ENCODE results near the gene POR.

Gene POR

DNA sequence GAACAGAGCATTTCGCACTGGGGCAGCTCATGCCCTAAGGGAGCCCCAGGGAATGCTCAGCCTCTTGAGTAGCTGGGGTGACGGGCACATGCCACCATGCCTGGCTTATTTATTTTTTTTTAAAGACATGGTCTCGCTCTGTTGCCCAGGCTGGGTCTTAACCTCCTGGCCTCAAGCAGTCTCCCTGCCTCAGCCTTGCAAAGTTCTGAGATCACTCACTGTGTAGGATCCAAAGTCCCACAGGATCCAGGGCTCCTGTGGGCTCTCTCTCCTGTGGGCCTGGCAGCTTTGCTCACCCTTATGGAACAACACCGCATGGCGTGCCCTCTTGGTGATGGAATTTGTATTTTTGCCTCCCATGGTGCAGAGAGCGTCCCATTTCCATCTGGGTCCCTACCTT, 45.4 kb downstream of the POR start:
- no peak overlapping the region for H2BK12ac ChIP-seq (ENCODE audit: low read length)
- no peak overlapping the region for H4K8ac ChIP-seq (ENCODE audit: low read depth, low read length)
- no peak overlapping the region for H3K9ac ChIP-seq (ENCODE audit: low read depth, low read length, poor library complexity)
- peak overlapping the region; percentile 30 for H2BK15ac ChIP-seq (ENCODE audit: low read length)
- no peak overlapping the region for H3K23ac ChIP-seq (ENCODE audit: low read depth, low read length, poor library complexity)
- no peaks in the 10 kb centered on the region for H3K27me3 ChIP-seq (ENCODE audit: control insufficient read depth in 3 of 3, insufficient read depth in 3 of 3, low read depth in 1 of 3, low read length in 3 of 3)
- H3K4me2 ChIP-seq (ENCODE audit: insufficient read depth, low read length, poor library complexity, severe bottlenecking): no peak overlapping the region
- H3K14ac ChIP-seq (ENCODE audit: low read length): no peak overlapping the region
- no peak overlapping the region for H3K4me3 ChIP-seq (ENCODE audit: low read length in 2 of 2)
- H4K91ac ChIP-seq (ENCODE audit: low read depth, low read length, poor library complexity): no peak overlapping the region
- no peak overlapping the region for H2AFZ ChIP-seq (ENCODE audit: low read length)
- no peaks in the 10 kb centered on the region for H3K9me3 ChIP-seq (replicated peaks in 1 of 2; ENCODE audit: control insufficient read depth in 2 of 2, insufficient read depth in 1 of 2, low read depth in 1 of 2, low read length in 2 of 2)
- no peak overlapping the region for H2AK5ac ChIP-seq (ENCODE audit: low read depth, low read length)
- no peak for DNase-seq (ENCODE audit: low spot score)
- no peak overlapping the region for H2BK120ac ChIP-seq (ENCODE audit: low read depth, low read length)
- no peak overlapping the region for H2BK5ac ChIP-seq (ENCODE audit: low read length)
- H3K27ac ChIP-seq (replicated peaks; ENCODE audit: low read length): no peak overlapping the region
- no CpG with 5 or more reads among the region's 6 CpGs for WGBS, 2 donors (ENCODE audit: extremely low coverage in 2 of 2, insufficient read length in 2 of 2, insufficient replicate concordance in 1 of 2)
- H3K4me1 ChIP-seq (ENCODE audit: control insufficient read depth in 2 of 2, insufficient read depth in 1 of 2, low read depth in 1 of 2, low read length in 2 of 2): peaks cover 22 to 24% of the 10 kb centered on the region in 2 donors
- H3K4ac ChIP-seq (ENCODE audit: low read length): no peak overlapping the region
- H3K79me1 ChIP-seq (ENCODE audit: low read depth, low read length): no peaks in the 10 kb centered on the region
- peaks cover 9 to 45% of the 10 kb centered on the region in 2 donors for H3K36me3 ChIP-seq (replicated peaks in 1 of 2; ENCODE audit: control insufficient read depth in 2 of 2, insufficient read depth in 2 of 2, low read length in 2 of 2)
- no peak overlapping the region for H3K18ac ChIP-seq (ENCODE audit: low read length)

DNA sequence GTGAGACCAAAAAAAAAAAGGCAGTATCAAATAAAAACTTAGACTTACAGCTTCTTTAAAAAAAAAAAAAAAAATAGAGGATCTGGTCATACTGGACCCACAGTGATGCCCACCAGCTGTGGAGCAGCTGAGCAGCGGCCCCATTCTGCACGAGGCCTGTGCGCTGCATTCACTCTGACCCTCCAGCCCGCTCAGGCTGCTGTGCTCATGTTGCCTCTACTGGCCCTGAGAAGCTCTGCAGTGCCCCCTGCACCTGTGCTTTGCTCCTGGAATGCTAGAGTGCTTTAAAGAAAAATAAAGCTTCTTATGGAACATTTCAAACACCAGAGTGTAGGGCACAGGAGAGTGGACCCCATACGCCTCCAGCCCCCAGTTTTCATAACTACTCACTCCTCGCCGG, 46.3 kb downstream of the POR start:
- Histone ChIP-seq H4K91ac (ENCODE audit: low read depth, low read length, poor library complexity) (no peak overlapping the region), H3K27me3 (ENCODE audit: control insufficient read depth in 3 of 3, insufficient read depth in 3 of 3, low read depth in 1 of 3, low read length in 3 of 3) (no peaks in the 10 kb centered on the region), H2AFZ (ENCODE audit: low read length) (no peak overlapping the region), H3K4me2 (ENCODE audit: insufficient read depth, low read length, poor library complexity, severe bottlenecking) (no peak overlapping the region), H2BK15ac (ENCODE audit: low read length) (no peak overlapping the region), H2AK5ac (ENCODE audit: low read depth, low read length) (no peak overlapping the region), H3K79me1 (ENCODE audit: low read depth, low read length) (no peaks in the 10 kb centered on the region), H3K14ac (ENCODE audit: low read length) (no peak overlapping the region), H3K36me3 (replicated peaks in 1 of 2; ENCODE audit: control insufficient read depth in 2 of 2, insufficient read depth in 2 of 2, low read length in 2 of 2) (peaks cover 5 to 37% of the 10 kb centered on the region in 2 donors), H2BK12ac (ENCODE audit: low read length) (no peak overlapping the region), H3K9me3 (replicated peaks in 1 of 2; ENCODE audit: control insufficient read depth in 2 of 2, insufficient read depth in 1 of 2, low read depth in 1 of 2, low read length in 2 of 2) (no peaks in the 10 kb centered on the region), H3K4me1 (ENCODE audit: control insufficient read depth in 2 of 2, insufficient read depth in 1 of 2, low read depth in 1 of 2, low read length in 2 of 2) (peaks cover 30 to 32% of the 10 kb centered on the region in 2 donors), H3K27ac (replicated peaks; ENCODE audit: low read length) (no peak overlapping the region), H3K9ac (ENCODE audit: low read depth, low read length, poor library complexity) (no peak overlapping the region), H3K4ac (ENCODE audit: low read length) (no peak overlapping the region), H4K8ac (ENCODE audit: low read depth, low read length) (no peak overlapping the region), H3K4me3 (ENCODE audit: low read length in 2 of 2) (no peak overlapping the region), H2BK5ac (ENCODE audit: low read length) (no peak overlapping the region), H3K23ac (ENCODE audit: low read depth, low read length, poor library complexity) (no peak overlapping the region), H2BK120ac (ENCODE audit: low read depth, low read length) (no peak overlapping the region), H3K18ac (ENCODE audit: low read length) (no peak overlapping the region)
- WGBS, 2 donors (ENCODE audit: extremely low coverage in 2 of 2, insufficient read length in 2 of 2, insufficient replicate concordance in 1 of 2): no CpG with 5 or more reads among the region's 7 CpGs
- DNase-seq (ENCODE audit: low spot score): no peak

GRCh38 chr7:75962607-75963380, 47.8 kb downstream of the POR start:
- Histone ChIP-seq H3K14ac (ENCODE audit: low read length) (no peak overlapping the region), H4K91ac (ENCODE audit: low read depth, low read length, poor library complexity) (peak overlapping the region; percentile 67), H2BK12ac (ENCODE audit: low read length) (no peak overlapping the region), H3K36me3 (replicated peaks in 1 of 2; ENCODE audit: control insufficient read depth in 2 of 2, insufficient read depth in 2 of 2, low read length in 2 of 2) (peaks cover under 1 to 24% of the 10 kb centered on the region in 2 donors), H3K27ac (replicated peaks; ENCODE audit: low read length) (peak overlapping the region; percentile 83), H3K9ac (ENCODE audit: low read depth, low read length, poor library complexity) (peak overlapping the region; percentile 7), H3K4me2 (ENCODE audit: insufficient read depth, low read length, poor library complexity, severe bottlenecking) (peak overlapping the region; percentile 19), H3K23ac (ENCODE audit: low read depth, low read length, poor library complexity) (no peak overlapping the region), H2BK5ac (ENCODE audit: low read length) (no peak overlapping the region), H3K4ac (ENCODE audit: low read length) (no peak overlapping the region), H3K9me3 (replicated peaks in 1 of 2; ENCODE audit: control insufficient read depth in 2 of 2, insufficient read depth in 1 of 2, low read depth in 1 of 2, low read length in 2 of 2) (no peaks in the 10 kb centered on the region), H3K4me3 (ENCODE audit: low read length in 2 of 2) (no peak overlapping the region), H3K27me3 (ENCODE audit: control insufficient read depth in 3 of 3, insufficient read depth in 3 of 3, low read depth in 1 of 3, low read length in 3 of 3) (no peaks in the 10 kb centered on the region), H3K18ac (ENCODE audit: low read length) (peak overlapping the region; percentile 66), H3K79me1 (ENCODE audit: low read depth, low read length) (peaks cover 2% of the 10 kb centered on the region), H3K4me1 (ENCODE audit: control insufficient read depth in 2 of 2, insufficient read depth in 1 of 2, low read depth in 1 of 2, low read length in 2 of 2) (peaks cover 33 to 46% of the 10 kb centered on the region in 2 donors), H2BK120ac (ENCODE audit: low read depth, low read length) (no peak overlapping the region), H2BK15ac (ENCODE audit: low read length) (peak overlapping the region; percentile 13), H2AK5ac (ENCODE audit: low read depth, low read length) (peak overlapping the region; percentile 49), H2AFZ (ENCODE audit: low read length) (no peak overlapping the region), H4K8ac (ENCODE audit: low read depth, low read length) (no peak overlapping the region)
- WGBS, 2 donors (ENCODE audit: extremely low coverage in 2 of 2, insufficient read length in 2 of 2, insufficient replicate concordance in 1 of 2): no CpG with 5 or more reads among the region's 18 CpGs
- DNase-seq (ENCODE audit: low spot score): peak; percentile 62

DNA sequence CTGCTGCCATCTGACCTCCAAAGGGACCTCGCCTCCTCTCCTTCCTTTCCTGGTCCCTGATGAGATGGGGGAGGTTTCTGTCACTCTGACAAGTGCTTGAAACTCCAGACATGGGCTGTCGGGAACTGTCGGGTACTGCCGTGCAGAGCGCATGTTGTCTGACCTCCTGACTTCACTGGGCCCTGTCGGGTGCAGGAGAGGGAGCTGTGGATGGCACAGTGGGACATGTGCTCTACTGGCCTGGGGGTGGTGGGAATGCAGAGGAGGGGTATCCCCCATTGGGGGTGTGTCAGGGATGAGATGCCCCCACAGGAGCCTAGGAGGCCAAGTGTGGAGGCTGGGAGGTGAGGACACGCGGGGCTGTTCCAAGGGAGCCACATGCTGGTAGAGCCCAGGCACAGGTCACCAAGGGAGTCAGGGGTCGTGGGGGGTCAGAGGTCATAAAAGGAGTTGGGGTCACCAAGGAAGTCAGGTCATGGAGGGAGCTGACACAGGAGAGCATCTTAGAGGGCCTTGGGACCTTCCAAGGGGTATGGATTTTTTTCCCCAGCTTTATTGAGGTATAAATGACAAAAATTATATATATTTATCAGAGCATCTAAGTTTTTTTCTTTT, 48.5 kb downstream of the POR start:
- H4K91ac ChIP-seq (ENCODE audit: low read depth, low read length, poor library complexity): peak overlapping the region; percentile 67
- H3K4ac ChIP-seq (ENCODE audit: low read length): peak overlapping the region; percentile 81
- peak overlapping the region in 1 of 2 donors; percentile 5 for H3K4me3 ChIP-seq (ENCODE audit: low read length in 2 of 2)
- peak overlapping the region; percentile 12 for H3K14ac ChIP-seq (ENCODE audit: low read length)
- H3K18ac ChIP-seq (ENCODE audit: low read length): peak overlapping the region; percentile 66
- H2BK15ac ChIP-seq (ENCODE audit: low read length): peak overlapping the region; percentile 13
- H2BK120ac ChIP-seq (ENCODE audit: low read depth, low read length): no peak overlapping the region
- peak overlapping the region; percentile 49 for H2AK5ac ChIP-seq (ENCODE audit: low read depth, low read length)
- H3K36me3 ChIP-seq (replicated peaks in 1 of 2; ENCODE audit: control insufficient read depth in 2 of 2, insufficient read depth in 2 of 2, low read length in 2 of 2): peaks cover under 1 to 24% of the 10 kb centered on the region in 2 donors
- H3K79me1 ChIP-seq (ENCODE audit: low read depth, low read length): peaks cover 3% of the 10 kb centered on the region
- no peak overlapping the region for H4K8ac ChIP-seq (ENCODE audit: low read depth, low read length)
- peak overlapping the region; percentile 19 for H3K4me2 ChIP-seq (ENCODE audit: insufficient read depth, low read length, poor library complexity, severe bottlenecking)
- no peaks in the 10 kb centered on the region for H3K27me3 ChIP-seq (ENCODE audit: control insufficient read depth in 3 of 3, insufficient read depth in 3 of 3, low read depth in 1 of 3, low read length in 3 of 3)
- H2BK12ac ChIP-seq (ENCODE audit: low read length): peak overlapping the region; percentile 86
- H3K4me1 ChIP-seq (ENCODE audit: control insufficient read depth in 2 of 2, insufficient read depth in 1 of 2, low read depth in 1 of 2, low read length in 2 of 2): peaks cover 37 to 53% of the 10 kb centered on the region in 2 donors
- DNase-seq (ENCODE audit: low spot score): no peak
- H3K23ac ChIP-seq (ENCODE audit: low read depth, low read length, poor library complexity): no peak overlapping the region
- peak overlapping the region; percentile 83 for H3K27ac ChIP-seq (replicated peaks; ENCODE audit: low read length)
- H2AFZ ChIP-seq (ENCODE audit: low read length): no peak overlapping the region
- peak overlapping the region; percentile 7 for H3K9ac ChIP-seq (ENCODE audit: low read depth, low read length, poor library complexity)
- H3K9me3 ChIP-seq (replicated peaks in 1 of 2; ENCODE audit: control insufficient read depth in 2 of 2, insufficient read depth in 1 of 2, low read depth in 1 of 2, low read length in 2 of 2): no peaks in the 10 kb centered on the region
- no peak overlapping the region for H2BK5ac ChIP-seq (ENCODE audit: low read length)
- no CpG with 5 or more reads among the region's 9 CpGs for WGBS, 2 donors (ENCODE audit: extremely low coverage in 2 of 2, insufficient read length in 2 of 2, insufficient replicate concordance in 1 of 2)

All from neuronal stem cell (in vitro differentiated cells).